Neural cell (in vitro differentiated cells): ENCODE data around the gene ANXA5.

Experiments used
- EP300 ChIP-seq: fragments of 450-650 bp; conservative IDR thresholded peaks from 2 replicates; pipeline ENCODE4 v1.6.1; 2014; ENCODE audit warnings: antibody characterized with exemption, mild to moderate bottlenecking, moderate library complexity; ENCODE audit not compliant: poor library complexity, severe bottlenecking
- EZH2 ChIP-seq: fragments of 200-600, 300-800 bp; shearing (Covaris generic), sonication (generic); IDR thresholded peaks from 2 replicates; pipeline ENCODE4 v1.6.1; 2014; ENCODE audit warnings: antibody characterized with exemption, low read length, borderline replicate concordance, mild to moderate bottlenecking; ENCODE audit not compliant: insufficient read depth, poor library complexity, severe bottlenecking
- POLR2AphosphoS5 ChIP-seq: IDR thresholded peaks from 2 replicates; pipeline ENCODE4 v1.6.1; 2012
- SMC3 ChIP-seq: fragments of 450-650 bp; conservative IDR thresholded peaks from 2 replicates; pipeline ENCODE4 v1.6.1; 2014; ENCODE audit warnings: antibody characterized with exemption, mild to moderate bottlenecking, moderate library complexity; ENCODE audit not compliant: poor library complexity
- TF ChIP-seq, protein P1 (sequence below): fragments of 450-650 bp; IDR thresholded peaks from 2 replicates; pipeline ENCODE4 v1.5.1; 2014; ENCODE audit warnings: antibody characterized with exemption, mild to moderate bottlenecking, moderate library complexity; ENCODE audit not compliant: poor library complexity, severe bottlenecking
- TF ChIP-seq, protein P2 (sequence below): IDR thresholded peaks from 2 replicates; pipeline ENCODE4 v1.6.1; 2012; ENCODE audit warnings: borderline replicate concordance

DNA sequence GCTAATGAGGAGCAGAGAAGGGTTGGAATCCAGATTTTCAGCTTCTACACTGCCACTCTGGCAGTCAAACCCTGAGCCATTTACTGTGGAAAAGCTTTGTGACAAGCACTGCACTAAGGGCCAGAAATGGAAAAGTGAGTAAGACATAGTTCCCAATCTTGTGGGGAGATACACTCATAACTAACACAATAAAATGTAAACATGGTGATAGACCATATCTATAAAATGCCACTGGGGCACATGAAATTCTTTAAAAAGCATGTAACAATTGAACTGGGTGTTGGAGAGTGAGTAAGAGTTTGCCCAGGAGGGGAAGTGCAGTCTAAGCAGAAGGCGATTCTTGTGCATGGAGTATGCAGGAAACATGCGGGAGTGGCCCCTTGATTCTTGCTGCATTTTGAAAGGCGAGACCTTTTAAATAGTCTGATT lies 32.0 kb upstream of the ANXA5 start:
- TF ChIP-seq POLR2AphosphoS5 = no peak
- TF ChIP-seq SMC3 = no peak
- no peak for TF ChIP-seq EZH2
- TF ChIP-seq, protein P1, sequence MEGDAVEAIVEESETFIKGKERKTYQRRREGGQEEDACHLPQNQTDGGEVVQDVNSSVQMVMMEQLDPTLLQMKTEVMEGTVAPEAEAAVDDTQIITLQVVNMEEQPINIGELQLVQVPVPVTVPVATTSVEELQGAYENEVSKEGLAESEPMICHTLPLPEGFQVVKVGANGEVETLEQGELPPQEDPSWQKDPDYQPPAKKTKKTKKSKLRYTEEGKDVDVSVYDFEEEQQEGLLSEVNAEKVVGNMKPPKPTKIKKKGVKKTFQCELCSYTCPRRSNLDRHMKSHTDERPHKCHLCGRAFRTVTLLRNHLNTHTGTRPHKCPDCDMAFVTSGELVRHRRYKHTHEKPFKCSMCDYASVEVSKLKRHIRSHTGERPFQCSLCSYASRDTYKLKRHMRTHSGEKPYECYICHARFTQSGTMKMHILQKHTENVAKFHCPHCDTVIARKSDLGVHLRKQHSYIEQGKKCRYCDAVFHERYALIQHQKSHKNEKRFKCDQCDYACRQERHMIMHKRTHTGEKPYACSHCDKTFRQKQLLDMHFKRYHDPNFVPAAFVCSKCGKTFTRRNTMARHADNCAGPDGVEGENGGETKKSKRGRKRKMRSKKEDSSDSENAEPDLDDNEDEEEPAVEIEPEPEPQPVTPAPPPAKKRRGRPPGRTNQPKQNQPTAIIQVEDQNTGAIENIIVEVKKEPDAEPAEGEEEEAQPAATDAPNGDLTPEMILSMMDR = no peak
- TF ChIP-seq, protein P2, sequence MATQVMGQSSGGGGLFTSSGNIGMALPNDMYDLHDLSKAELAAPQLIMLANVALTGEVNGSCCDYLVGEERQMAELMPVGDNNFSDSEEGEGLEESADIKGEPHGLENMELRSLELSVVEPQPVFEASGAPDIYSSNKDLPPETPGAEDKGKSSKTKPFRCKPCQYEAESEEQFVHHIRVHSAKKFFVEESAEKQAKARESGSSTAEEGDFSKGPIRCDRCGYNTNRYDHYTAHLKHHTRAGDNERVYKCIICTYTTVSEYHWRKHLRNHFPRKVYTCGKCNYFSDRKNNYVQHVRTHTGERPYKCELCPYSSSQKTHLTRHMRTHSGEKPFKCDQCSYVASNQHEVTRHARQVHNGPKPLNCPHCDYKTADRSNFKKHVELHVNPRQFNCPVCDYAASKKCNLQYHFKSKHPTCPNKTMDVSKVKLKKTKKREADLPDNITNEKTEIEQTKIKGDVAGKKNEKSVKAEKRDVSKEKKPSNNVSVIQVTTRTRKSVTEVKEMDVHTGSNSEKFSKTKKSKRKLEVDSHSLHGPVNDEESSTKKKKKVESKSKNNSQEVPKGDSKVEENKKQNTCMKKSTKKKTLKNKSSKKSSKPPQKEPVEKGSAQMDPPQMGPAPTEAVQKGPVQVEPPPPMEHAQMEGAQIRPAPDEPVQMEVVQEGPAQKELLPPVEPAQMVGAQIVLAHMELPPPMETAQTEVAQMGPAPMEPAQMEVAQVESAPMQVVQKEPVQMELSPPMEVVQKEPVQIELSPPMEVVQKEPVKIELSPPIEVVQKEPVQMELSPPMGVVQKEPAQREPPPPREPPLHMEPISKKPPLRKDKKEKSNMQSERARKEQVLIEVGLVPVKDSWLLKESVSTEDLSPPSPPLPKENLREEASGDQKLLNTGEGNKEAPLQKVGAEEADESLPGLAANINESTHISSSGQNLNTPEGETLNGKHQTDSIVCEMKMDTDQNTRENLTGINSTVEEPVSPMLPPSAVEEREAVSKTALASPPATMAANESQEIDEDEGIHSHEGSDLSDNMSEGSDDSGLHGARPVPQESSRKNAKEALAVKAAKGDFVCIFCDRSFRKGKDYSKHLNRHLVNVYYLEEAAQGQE = no peak
- TF ChIP-seq EP300 = no peak
